Activated T-cell treated with anti-CD3 and anti-CD28 coated beads for 24 hours (primary cell): ENCODE results near the gene SMAD4.
"Not testable (repeated sequence)": the region's sequence is repeated elsewhere in the genome, so short reads cannot be mapped to it uniquely, and the experiment has no call there.

Source experiments
- DNase-seq: peaks from one replicate; pipeline ENCODE4 v3.0.0-alpha.2; 2020; ENCODE audit warnings: low read depth

Gene SMAD4

GRCh38 chr18:51070545-51070944 is 40.5 kb downstream of the SMAD4 start:
- no peak for DNase-seq

GRCh38 chr18:51072586-51073313 is 42.7 kb downstream of the SMAD4 start:
- DNase-seq: no peak

- no peak for DNase-seq
These were observed 44.6 kb downstream of the SMAD4 start for GRCh38 chr18:51074605-51075004.

GRCh38 chr18:51076503-51076902 is 46.5 kb downstream of the SMAD4 start:
- no peak for DNase-seq

- no peak for DNase-seq
These were observed 47.2 kb downstream of the SMAD4 start for GRCh38 chr18:51077217-51077616.

- DNase-seq: no peak
These were observed 48.0 kb downstream of the SMAD4 start for GRCh38 chr18:51078026-51078425.

- DNase-seq: no peak
These were observed 52.7 kb downstream of the SMAD4 start for GRCh38 chr18:51082571-51083267.

GRCh38 chr18:51083398-51083797 is 53.4 kb downstream of the SMAD4 start:
- DNase-seq: no peak

- DNase-seq: no peak
These were observed 58.4 kb downstream of the SMAD4 start for GRCh38 chr18:51088410-51088809.

GRCh38 chr18:51089691-51090090 is 59.7 kb downstream of the SMAD4 start:
- no peak for DNase-seq

GRCh38 chr18:51091270-51091669 is 61.3 kb downstream of the SMAD4 start:
- DNase-seq: no peak

GRCh38 chr18:51092117-51092516 is 62.1 kb downstream of the SMAD4 start:
- DNase-seq: no peak

GRCh38 chr18:51092967-51093366 is 63.0 kb downstream of the SMAD4 start:
- DNase-seq: not testable (repeated sequence)

GRCh38 chr18:51097021-51097822 is 67.2 kb downstream of the SMAD4 start:
- DNase-seq: no peak

- DNase-seq: no peak
These were observed 68.1 kb downstream of the SMAD4 start for GRCh38 chr18:51098082-51098481.

- no peak for DNase-seq
These were observed 68.5 kb downstream of the SMAD4 start for GRCh38 chr18:51098513-51098912.

- DNase-seq: no peak
These were observed 70.5 kb downstream of the SMAD4 start for GRCh38 chr18:51100385-51101120.

- DNase-seq: no peak
These were observed 77.1 kb downstream of the SMAD4 start for GRCh38 chr18:51107082-51107481.

- no peak for DNase-seq
These were observed 77.7 kb downstream of the SMAD4 start for GRCh38 chr18:51107598-51108305.

- DNase-seq: no peak
These were observed 78.3 kb downstream of the SMAD4 start for GRCh38 chr18:51108330-51108729.

GRCh38 chr18:51110073-51110797 is 80.2 kb downstream of the SMAD4 start:
- DNase-seq: peak; percentile 64
